HepG2 (cell line): Measurements from ENCODE around the gene ISG20. TPM values are rescaled to one million over a fixed set of nuclear protein-coding genes. Genes with fewer than 3 reads are reported as not detected.
A peak's percentile ranks its signal among the peaks of the same experiment; 100 is the strongest.

ENCODE experiments used
- BRD4 ChIP-seq: sonication (generic); formaldehyde crosslinking; IDR thresholded peaks from 2 replicates; pipeline ENCODE4 v1.4.0; 2020; ENCODE audit warnings: missing genetic modification reagents
- CHD4 ChIP-seq: fragments of 200-600 bp; sonication (generic); IDR thresholded peaks from 2 replicates; pipeline ENCODE4 v1.7.0; 2017; ENCODE audit warnings: mild to moderate bottlenecking, low read length, borderline replicate concordance
- HIVEP1 ChIP-seq: sonication (generic); formaldehyde crosslinking; IDR thresholded peaks from 2 replicates; pipeline ENCODE4 v1.4.0; 2020; ENCODE audit warnings: mild to moderate bottlenecking, missing genetic modification reagents
- KDM4B ChIP-seq: sonication (generic); formaldehyde crosslinking; IDR thresholded peaks from 2 replicates; pipeline ENCODE4 v1.4.0; 2020; ENCODE audit warnings: missing genetic modification reagents
- MAFF ChIP-seq: IDR thresholded peaks from 2 replicates; pipeline ENCODE4 v1.6.1; 2011; ENCODE audit warnings: low read depth, low read length, improper control_type of control experiment
- MAFK ChIP-seq, 2 experiments: IDR thresholded peaks in 1 of 2; conservative IDR thresholded peaks in 1 of 2; 2 replicates each; pipeline ENCODE4 v1.6.1; 2011; ENCODE audit warnings: improper control_type of control experiment in 2 of 2, low read length in 2 of 2
- MBD4 ChIP-seq: IDR thresholded peaks from 2 replicates; pipeline ENCODE4 v1.6.1; 2012; ENCODE audit warnings: low read length, inconsistent platforms, borderline replicate concordance
- NFIC ChIP-seq: IDR thresholded peaks from 2 replicates; pipeline ENCODE4 v1.6.1; 2012; ENCODE audit warnings: mild to moderate bottlenecking, low read length, inconsistent platforms
- POGZ ChIP-seq: sonication (generic); formaldehyde crosslinking; IDR thresholded peaks from 2 replicates; pipeline ENCODE4 v1.4.0; 2020; ENCODE audit warnings: mild to moderate bottlenecking, missing genetic modification reagents
- RAD21 ChIP-seq: fragments of 450-650 bp; formaldehyde crosslinking; IDR thresholded peaks from 2 replicates; pipeline ENCODE4 v1.5.0; 2020; ENCODE audit warnings: mild to moderate bottlenecking
- SMAD1 ChIP-seq: sonication (generic); formaldehyde crosslinking; IDR thresholded peaks from 2 replicates; pipeline ENCODE4 v1.4.0; 2020; ENCODE audit warnings: missing genetic modification reagents, low read depth, mild to moderate bottlenecking, borderline replicate concordance
- SOX6 ChIP-seq, 2 experiments: fragments of 450-650 bp in 1 of 2; sonication (generic) in 1 of 2; formaldehyde crosslinking in 1 of 2; IDR thresholded peaks; 2 replicates each; pipeline versions ENCODE4 v1.4.0 to v1.6.1; 2017 to 2020; ENCODE audit warnings: antibody characterized with exemption in 1 of 2, mild to moderate bottlenecking in 1 of 2, missing genetic modification reagents in 1 of 2
- SP5 ChIP-seq: IDR thresholded peaks from 2 replicates; pipeline ENCODE4 v1.6.1; 2016; ENCODE audit warnings: low read depth, borderline replicate concordance
- TCF7 ChIP-seq: sonication (generic); IDR thresholded peaks from 2 replicates; pipeline ENCODE4 v1.6.1; 2016; ENCODE audit warnings: antibody characterized with exemption, low read depth
- ZNF335 ChIP-seq: sonication (generic); formaldehyde crosslinking; IDR thresholded peaks from 2 replicates; pipeline ENCODE4 v1.4.0; 2020; ENCODE audit warnings: missing genetic modification reagents
- ZNF558 ChIP-seq: sonication (generic); formaldehyde crosslinking; IDR thresholded peaks from 2 replicates; pipeline ENCODE4 v1.9.0; 2022; ENCODE audit warnings: mild to moderate bottlenecking, missing genetic modification reagents, borderline replicate concordance
- ZNF660 ChIP-seq: sonication (generic); formaldehyde crosslinking; IDR thresholded peaks from 2 replicates; pipeline ENCODE4 v1.5.1; 2020; ENCODE audit warnings: mild to moderate bottlenecking, low read depth, missing genetic modification reagents, borderline replicate concordance
- ZNF703 ChIP-seq: sonication (generic); formaldehyde crosslinking; IDR thresholded peaks from 2 replicates; pipeline ENCODE4 v1.5.1; 2020; ENCODE audit warnings: missing genetic modification reagents, mild to moderate bottlenecking, moderate library complexity, borderline replicate concordance
- ZNF776 ChIP-seq: sonication (generic); formaldehyde crosslinking; IDR thresholded peaks from 2 replicates; pipeline ENCODE4 v1.4.0; 2020; ENCODE audit warnings: mild to moderate bottlenecking, missing genetic modification reagents
- polyA plus RNA-seq, 8 experiments: library from polyadenylated mRNA; depleted of rRNA in 3 of 8; stranded (reverse) in 7 of 8; unstranded in 1 of 8; fragments of >200 nt; fragmentation: Illumina TruSeq in 4 of 8; extraction: Trizol in 4 of 8; gene quantifications; 2 replicates each; pipeline versions ENCODE4 v1.2.1 to v1.2.3, GENCODE V29; 2011 to 2016; ENCODE audit warnings: low read depth in 4 of 8, missing spikeins in 1 of 8, mixed read lengths in 1 of 8; ENCODE audit not compliant: insufficient read depth in 1 of 8
- total RNA-seq, 5 experiments: library from RNA; depleted of rRNA; stranded (reverse); fragments of >200 nt; fragmentation: Illumina TruSeq; extraction: Trizol; gene quantifications; 2 replicates each; pipeline ENCODE4 v1.2.3, GENCODE V29; 2016; ENCODE audit warnings: low read depth in 1 of 5
- TF ChIP-seq, protein P1 (sequence below): sonication (generic); formaldehyde crosslinking; IDR thresholded peaks from 2 replicates; pipeline ENCODE4 v1.9.0; 2022; ENCODE audit warnings: missing genetic modification reagents, mild to moderate bottlenecking, borderline replicate concordance
- TF ChIP-seq, protein P2 (sequence below): sonication (generic); formaldehyde crosslinking; IDR thresholded peaks from 2 replicates; pipeline ENCODE4 v1.5.1; 2020; ENCODE audit warnings: mild to moderate bottlenecking, moderate library complexity, missing genetic modification reagents
- TF ChIP-seq, protein P3 (sequence below): sonication (generic); formaldehyde crosslinking; IDR thresholded peaks from 2 replicates; pipeline ENCODE4 v1.4.0; 2020; ENCODE audit warnings: missing genetic modification reagents, low read depth, mild to moderate bottlenecking, borderline replicate concordance
- TF ChIP-seq, protein P4 (sequence below): sonication (generic); formaldehyde crosslinking; IDR thresholded peaks from 2 replicates; pipeline ENCODE4 v1.5.0; 2020; ENCODE audit warnings: mild to moderate bottlenecking, missing genetic modification reagents

Gene ISG20
- total and polyA plus RNA-seq, 2 of the 13 experiments (the other 11 are each of a cell fraction or from before 2014, with no cell fraction given): 6.3 to 31.5 TPM

DNA sequence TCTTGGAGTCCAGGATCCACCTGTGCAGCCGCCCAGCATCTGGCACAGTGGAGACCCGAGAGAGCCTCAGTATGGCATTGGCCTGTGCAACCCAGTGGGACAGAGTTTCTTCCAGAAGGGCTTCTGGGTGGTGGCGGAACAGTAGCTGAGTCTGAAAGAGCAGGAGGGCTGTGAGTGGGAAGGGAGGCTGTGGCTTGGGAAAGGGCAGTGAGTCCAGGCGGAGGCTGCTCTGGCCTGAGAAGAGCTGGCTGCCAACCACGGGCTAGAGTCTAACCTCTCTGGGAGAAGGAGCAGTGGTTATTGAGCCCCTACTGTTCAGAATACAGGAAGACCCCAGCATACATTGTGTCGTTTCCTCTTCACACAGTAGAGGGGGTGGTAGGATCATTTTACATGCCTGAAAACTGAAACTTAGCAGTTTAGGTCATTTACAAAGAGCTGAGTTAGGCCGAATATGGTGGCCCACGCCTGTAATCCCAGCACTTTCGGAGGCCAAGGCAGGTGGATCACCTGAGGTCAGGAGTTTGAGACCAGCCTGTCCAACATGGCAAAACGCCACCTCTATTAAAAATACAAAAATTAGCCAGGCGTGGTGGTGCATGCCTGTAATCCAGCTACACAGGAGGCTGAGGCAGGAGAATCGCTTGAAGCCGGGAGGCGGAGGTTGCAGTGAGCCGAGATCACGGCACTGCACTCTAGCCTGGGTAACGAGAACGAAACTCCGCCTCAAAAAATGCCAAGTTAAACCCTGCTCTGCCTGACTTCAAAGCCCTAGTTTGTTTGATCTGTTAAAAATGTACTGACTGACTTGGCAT lies 14.5 kb upstream of the ISG20 start (continued):
- TF ChIP-seq, protein P1, sequence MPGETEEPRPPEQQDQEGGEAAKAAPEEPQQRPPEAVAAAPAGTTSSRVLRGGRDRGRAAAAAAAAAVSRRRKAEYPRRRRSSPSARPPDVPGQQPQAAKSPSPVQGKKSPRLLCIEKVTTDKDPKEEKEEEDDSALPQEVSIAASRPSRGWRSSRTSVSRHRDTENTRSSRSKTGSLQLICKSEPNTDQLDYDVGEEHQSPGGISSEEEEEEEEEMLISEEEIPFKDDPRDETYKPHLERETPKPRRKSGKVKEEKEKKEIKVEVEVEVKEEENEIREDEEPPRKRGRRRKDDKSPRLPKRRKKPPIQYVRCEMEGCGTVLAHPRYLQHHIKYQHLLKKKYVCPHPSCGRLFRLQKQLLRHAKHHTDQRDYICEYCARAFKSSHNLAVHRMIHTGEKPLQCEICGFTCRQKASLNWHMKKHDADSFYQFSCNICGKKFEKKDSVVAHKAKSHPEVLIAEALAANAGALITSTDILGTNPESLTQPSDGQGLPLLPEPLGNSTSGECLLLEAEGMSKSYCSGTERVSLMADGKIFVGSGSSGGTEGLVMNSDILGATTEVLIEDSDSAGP (CRISPR knock-in tag): peak; percentile 27; the same call in 1 of the 2 replicates
- TF ChIP-seq ZNF558 (peak; percentile 55; the same call in 1 of the 2 replicates), MBD4 (no peak), NFIC (no peak), SP5 (CRISPR knock-in tag) (no peak), CHD4 (no peak), MAFK (conservative IDR thresholded peaks at IDR 0.05 in 1 of 2, IDR thresholded peaks at IDR 0.05 in 1 of 2; ENCODE audit: low read length in 2 of 2) (0 out of 4 replicates have a peak, but pooled peaks of 1 of the 2 experiments have one; percentile 19), HIVEP1 (CRISPR knock-in tag) (no peak), MAFF (peak; percentile 47; the same call in 1 of the 2 replicates), BRD4 (CRISPR knock-in tag) (no peak), KDM4B (CRISPR knock-in tag) (no peak), RAD21 (peak; percentile 27; the same call in 1 of the 2 replicates), POGZ (CRISPR knock-in tag) (0 out of 2 replicates have a peak, but pooled peaks have one; percentile 17), ZNF335 (CRISPR knock-in tag) (no peak), ZNF660 (CRISPR knock-in tag) (no peak), SMAD1 (CRISPR knock-in tag) (no peak), TCF7 (peak; percentile 71), ZNF703 (no peak), SOX6 (IDR thresholded peaks at IDR 0.05) (no peak), SOX6 (CRISPR knock-in tag; IDR thresholded peaks at IDR 0.05) (peak; percentile 39; the same call in 1 of the 2 replicates), ZNF776 (no peak)
- TF ChIP-seq, protein P2, sequence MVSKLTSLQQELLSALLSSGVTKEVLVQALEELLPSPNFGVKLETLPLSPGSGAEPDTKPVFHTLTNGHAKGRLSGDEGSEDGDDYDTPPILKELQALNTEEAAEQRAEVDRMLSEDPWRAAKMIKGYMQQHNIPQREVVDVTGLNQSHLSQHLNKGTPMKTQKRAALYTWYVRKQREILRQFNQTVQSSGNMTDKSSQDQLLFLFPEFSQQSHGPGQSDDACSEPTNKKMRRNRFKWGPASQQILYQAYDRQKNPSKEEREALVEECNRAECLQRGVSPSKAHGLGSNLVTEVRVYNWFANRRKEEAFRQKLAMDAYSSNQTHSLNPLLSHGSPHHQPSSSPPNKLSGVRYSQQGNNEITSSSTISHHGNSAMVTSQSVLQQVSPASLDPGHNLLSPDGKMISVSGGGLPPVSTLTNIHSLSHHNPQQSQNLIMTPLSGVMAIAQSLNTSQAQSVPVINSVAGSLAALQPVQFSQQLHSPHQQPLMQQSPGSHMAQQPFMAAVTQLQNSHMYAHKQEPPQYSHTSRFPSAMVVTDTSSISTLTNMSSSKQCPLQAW (CRISPR knock-in tag): 0 out of 2 replicates have a peak, but pooled peaks have one; percentile 5
- TF ChIP-seq, protein P3, sequence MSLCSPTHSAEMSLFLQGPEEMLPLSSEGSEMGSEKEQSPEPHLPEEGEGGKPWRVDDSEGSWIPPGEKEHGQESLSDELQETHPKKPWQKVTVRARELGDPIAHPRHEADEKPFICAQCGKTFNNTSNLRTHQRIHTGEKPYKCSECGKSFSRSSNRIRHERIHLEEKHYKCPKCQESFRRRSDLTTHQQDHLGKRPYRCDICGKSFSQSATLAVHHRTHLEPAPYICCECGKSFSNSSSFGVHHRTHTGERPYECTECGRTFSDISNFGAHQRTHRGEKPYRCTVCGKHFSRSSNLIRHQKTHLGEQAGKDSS (CRISPR knock-in tag): 0 out of 2 replicates have a peak, but pooled peaks have one; percentile 29
- TF ChIP-seq, protein P4, sequence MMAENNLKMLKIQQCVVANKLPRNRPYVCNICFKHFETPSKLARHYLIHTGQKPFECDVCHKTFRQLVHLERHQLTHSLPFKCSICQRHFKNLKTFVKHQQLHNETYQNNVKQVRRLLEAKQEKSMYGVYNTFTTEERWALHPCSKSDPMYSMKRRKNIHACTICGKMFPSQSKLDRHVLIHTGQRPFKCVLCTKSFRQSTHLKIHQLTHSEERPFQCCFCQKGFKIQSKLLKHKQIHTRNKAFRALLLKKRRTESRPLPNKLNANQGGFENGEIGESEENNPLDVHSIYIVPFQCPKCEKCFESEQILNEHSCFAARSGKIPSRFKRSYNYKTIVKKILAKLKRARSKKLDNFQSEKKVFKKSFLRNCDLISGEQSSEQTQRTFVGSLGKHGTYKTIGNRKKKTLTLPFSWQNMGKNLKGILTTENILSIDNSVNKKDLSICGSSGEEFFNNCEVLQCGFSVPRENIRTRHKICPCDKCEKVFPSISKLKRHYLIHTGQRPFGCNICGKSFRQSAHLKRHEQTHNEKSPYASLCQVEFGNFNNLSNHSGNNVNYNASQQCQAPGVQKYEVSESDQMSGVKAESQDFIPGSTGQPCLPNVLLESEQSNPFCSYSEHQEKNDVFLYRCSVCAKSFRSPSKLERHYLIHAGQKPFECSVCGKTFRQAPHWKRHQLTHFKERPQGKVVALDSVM: peak; percentile 90
